ENCODE measurements around the gene SETDB1. TPM values are rescaled to one million over a fixed set of nuclear protein-coding genes. Genes with fewer than 3 reads are reported as not detected.

SETDB1 gene
- total RNA-seq, 1 donor from 2014 or later, result 20.6 TPM

DNA sequence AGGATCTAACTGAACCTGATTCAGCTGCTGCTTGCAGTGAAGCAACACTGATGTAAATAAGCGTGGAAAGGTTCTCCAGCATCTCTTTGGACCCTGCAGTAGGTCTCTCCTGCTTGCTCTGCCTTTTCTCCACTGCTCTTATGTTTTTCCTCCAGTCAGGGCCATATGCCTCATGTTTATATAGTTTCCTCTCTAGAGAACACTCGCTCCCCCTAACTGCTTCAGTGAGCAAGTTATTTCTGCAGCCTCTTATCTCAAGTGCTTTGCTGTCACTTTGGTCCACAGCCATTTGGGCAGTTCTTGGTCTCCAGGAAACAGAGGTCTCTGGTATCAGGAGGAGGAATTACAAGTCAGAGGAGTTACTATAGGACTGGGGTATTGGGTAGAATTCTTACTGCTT is 87.4 kb downstream of the SETDB1 start:
- DNase-seq (ENCODE audit: low read depth), result no peak
- no peak overlapping the region for H3K4me3 ChIP-seq (ENCODE audit: low read depth, low read length)
- TF ChIP-seq, protein P1, sequence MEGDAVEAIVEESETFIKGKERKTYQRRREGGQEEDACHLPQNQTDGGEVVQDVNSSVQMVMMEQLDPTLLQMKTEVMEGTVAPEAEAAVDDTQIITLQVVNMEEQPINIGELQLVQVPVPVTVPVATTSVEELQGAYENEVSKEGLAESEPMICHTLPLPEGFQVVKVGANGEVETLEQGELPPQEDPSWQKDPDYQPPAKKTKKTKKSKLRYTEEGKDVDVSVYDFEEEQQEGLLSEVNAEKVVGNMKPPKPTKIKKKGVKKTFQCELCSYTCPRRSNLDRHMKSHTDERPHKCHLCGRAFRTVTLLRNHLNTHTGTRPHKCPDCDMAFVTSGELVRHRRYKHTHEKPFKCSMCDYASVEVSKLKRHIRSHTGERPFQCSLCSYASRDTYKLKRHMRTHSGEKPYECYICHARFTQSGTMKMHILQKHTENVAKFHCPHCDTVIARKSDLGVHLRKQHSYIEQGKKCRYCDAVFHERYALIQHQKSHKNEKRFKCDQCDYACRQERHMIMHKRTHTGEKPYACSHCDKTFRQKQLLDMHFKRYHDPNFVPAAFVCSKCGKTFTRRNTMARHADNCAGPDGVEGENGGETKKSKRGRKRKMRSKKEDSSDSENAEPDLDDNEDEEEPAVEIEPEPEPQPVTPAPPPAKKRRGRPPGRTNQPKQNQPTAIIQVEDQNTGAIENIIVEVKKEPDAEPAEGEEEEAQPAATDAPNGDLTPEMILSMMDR (conservative IDR thresholded peaks at IDR 0.05; ENCODE audit: low read depth, low read length), result no peak

Other genes starting within 250 kb of the SETDB1 start
- 12.6 and 14.3 TPM in 2 replicates for gene GOLPH3L, start 229.2 kb upstream of the SETDB1 start, total RNA-seq
- gene HORMAD1, start 205.5 kb upstream of the SETDB1 start, total RNA-seq, result not detected in 2 replicates
- gene CTSS, start 160.6 kb upstream of the SETDB1 start, total RNA-seq, result 4.4 and 21.3 TPM in 2 replicates
- 0.43 and 2.0 TPM in 2 replicates for gene CTSK, start 118.1 kb upstream of the SETDB1 start, total RNA-seq
- gene ARNT, start 49.8 kb upstream of the SETDB1 start, total RNA-seq, result 13.9 and 22.2 TPM in 2 replicates
- gene CTXND2, start 39.2 kb upstream of the SETDB1 start, total RNA-seq, result not detected in 2 replicates
- 96.1 and 165 TPM in 2 replicates for gene CERS2, start 48.5 kb downstream of the SETDB1 start, total RNA-seq
- gene ANXA9, start 55.9 kb downstream of the SETDB1 start, total RNA-seq, result 0.12 and 1.2 TPM in 2 replicates
- gene MINDY1, start 80.5 kb downstream of the SETDB1 start, total RNA-seq, result 13.0 and 14.6 TPM in 2 replicates
- 14.8 and 15.2 TPM in 2 replicates for gene PRUNE1, start 82.1 kb downstream of the SETDB1 start, total RNA-seq
- 0.14 TPM in 1 of 2 replicates, not detected in the other for gene BNIPL, start 110.2 kb downstream of the SETDB1 start, total RNA-seq
- 3.0 and 3.1 TPM in 2 replicates for gene C1orf56, start 121.4 kb downstream of the SETDB1 start, total RNA-seq
- 85.4 and 94.8 TPM in 2 replicates for gene CDC42SE1, start 133.3 kb downstream of the SETDB1 start, total RNA-seq
- gene MLLT11, start 134.0 kb downstream of the SETDB1 start, total RNA-seq, result 19.0 and 27.6 TPM in 2 replicates
- 5.4 and 6.1 TPM in 2 replicates for gene GABPB2, start 144.4 kb downstream of the SETDB1 start, total RNA-seq
- 2.2 and 6.0 TPM in 2 replicates for gene SEMA6C, start 220.3 kb downstream of the SETDB1 start, total RNA-seq
- not detected in 2 replicates for gene TNFAIP8L2, start 230.3 kb downstream of the SETDB1 start, total RNA-seq
- 4.5 and 7.2 TPM in 2 replicates for gene LYSMD1, start 239.5 kb downstream of the SETDB1 start, total RNA-seq
- 44.9 and 47.8 TPM in 2 replicates for gene SCNM1, start 239.8 kb downstream of the SETDB1 start, total RNA-seq
- gene TMOD4, start 249.6 kb downstream of the SETDB1 start, total RNA-seq, result 0.46 TPM in 1 of 2 replicates, not detected in the other